HepG2 (cell line): ENCODE measurements around the gene RYR2. TPM values are rescaled to one million over a fixed set of nuclear protein-coding genes. Genes with fewer than 3 reads are reported as not detected.

ENCODE experiments used
- ATAC-seq: fragments of 200-7000 bp; cut with Tn5 transposase; 3 replicates; pipeline ENCODE4 v1.9.1; 2020; ENCODE audit warnings: mild to moderate bottlenecking, moderate library complexity
- BruUV-seq: library from RNA; stranded (reverse); fragments of 400-500 nt; replicated peaks from 2 replicates; lab custom pipeline; 2021; lab: Mats Ljungman, UMichigan
- CTCF ChIA-PET: fragments of 300-600 bp; formaldehyde crosslinking; extraction: SDS; loops from one replicate; lab custom pipeline; 2021; ENCODE audit warnings: low total read pairs, inconsistent platforms, low intra/inter-chr PET ratio; lab: Yijun Ruan, JAX
- POLR2A ChIA-PET: fragments of 350-600 bp; sonication (Branson Sonifier 250); formaldehyde crosslinking; loops from one replicate; lab custom pipeline; 2020; ENCODE audit warnings: antibody characterized with exemption, inconsistent platforms; lab: Yijun Ruan, JAX
- DNase-seq: peaks from one replicate; pipeline ENCODE4 v3.0.0-alpha.2; 2015; ENCODE audit warnings: low spot score
- FAIRE-seq: peaks from 3 replicates; lab custom pipeline; 2011; peaks lifted over from hg19 to GRCh38; lab: Jason Lieb, UNC
- H2AFZ ChIP-seq: one replicate; pipeline ENCODE4 v1.6.1; 2011; ENCODE audit warnings: low read length, inconsistent platforms
- H3K27ac ChIP-seq: fragments of 300-600 bp; 3 replicates; pipeline ENCODE4 v1.8.0; 2011; ENCODE audit warnings: mixed run types, mild to moderate bottlenecking, mixed read lengths, low read length, inconsistent platforms; ENCODE audit not compliant: insufficient read depth; ENCODE audit errors: extremely low read length
- H3K27me3 ChIP-seq, 2 experiments: fragments of 200-600 bp in 1 of 2; 2 replicates in 1 of 2; 3 replicates in 1 of 2; pipeline versions ENCODE4 v1.6.0 to v1.8.0; 2011; ENCODE audit warnings: low read length in 2 of 2, mild to moderate bottlenecking in 2 of 2, moderate library complexity in 2 of 2, inconsistent platforms in 1 of 2; ENCODE audit not compliant: insufficient read depth in 2 of 2, control insufficient read depth in 1 of 2
- H3K36me3 ChIP-seq, 2 experiments: fragments of 200-600 bp in 1 of 2; replicated peaks in 1 of 2; 2 replicates in 1 of 2; 3 replicates in 1 of 2; pipeline versions ENCODE4 v1.5.1 to v1.8.0; 2011; ENCODE audit warnings: low read length in 2 of 2, inconsistent platforms in 1 of 2; ENCODE audit not compliant: insufficient read depth in 2 of 2, control insufficient read depth in 1 of 2
- H3K4me1 ChIP-seq: 2 replicates; pipeline ENCODE4 v1.5.1; 2012; ENCODE audit warnings: low read length, inconsistent platforms; ENCODE audit not compliant: insufficient read depth
- H3K4me2 ChIP-seq: 2 replicates; pipeline ENCODE4 v1.6.0; 2011; ENCODE audit warnings: low read depth, low read length, inconsistent platforms
- H3K4me3 ChIP-seq, 3 experiments: fragments of 200-600 bp in 1 of 3; sonication (generic), shearing (Covaris generic) in 1 of 3; replicated peaks in 1 of 3; 2 replicates each; pipeline ENCODE4 v1.5.1; 2011 to 2016; ENCODE audit warnings: low read length in 3 of 3, inconsistent platforms in 2 of 3, low read depth in 2 of 3, mild to moderate bottlenecking in 2 of 3, control low read depth in 1 of 3, mixed read lengths in 1 of 3; ENCODE audit not compliant: insufficient read depth in 1 of 3
- H3K79me2 ChIP-seq: one replicate; pipeline ENCODE4 v1.6.1; 2011; ENCODE audit warnings: low read length, inconsistent platforms; ENCODE audit not compliant: insufficient read depth
- H3K9ac ChIP-seq: 2 replicates; pipeline ENCODE4 v1.6.0; 2011; ENCODE audit warnings: mild to moderate bottlenecking, low read depth, low read length, inconsistent platforms; ENCODE audit not compliant: insufficient read depth
- H3K9me3 ChIP-seq: 2 replicates; pipeline ENCODE4 v1.5.1; 2012; ENCODE audit warnings: mild to moderate bottlenecking, low read length
- H4K20me1 ChIP-seq: 2 replicates; pipeline ENCODE4 v1.6.0; 2011; ENCODE audit warnings: inconsistent platforms, mild to moderate bottlenecking, low read length, moderate library complexity; ENCODE audit not compliant: insufficient read depth
- ARNTL ChIP-seq: sonication (generic); formaldehyde crosslinking; IDR thresholded peaks from 2 replicates; pipeline ENCODE4 v1.4.0; 2020; ENCODE audit warnings: mild to moderate bottlenecking, missing genetic modification reagents
- CC2D1A ChIP-seq: sonication (generic); formaldehyde crosslinking; IDR thresholded peaks from 2 replicates; pipeline ENCODE4 v1.8.1; 2023; ENCODE audit warnings: mild to moderate bottlenecking, missing genetic modification reagents
- FOXO1 ChIP-seq: sonication (generic); formaldehyde crosslinking; IDR thresholded peaks from 2 replicates; pipeline ENCODE4 v1.4.0; 2020; ENCODE audit warnings: missing genetic modification reagents
- FOXP1 ChIP-seq, 2 experiments: fragments of 450-650 bp in 1 of 2; IDR thresholded peaks; 2 replicates each; pipeline ENCODE4 v1.6.1; 2017 to 2018; ENCODE audit warnings: antibody characterized with exemption in 1 of 2
- GTF3A ChIP-seq: sonication (generic); formaldehyde crosslinking; conservative IDR thresholded peaks from 2 replicates; pipeline ENCODE4 v1.4.0; 2020; ENCODE audit warnings: mild to moderate bottlenecking, missing genetic modification reagents
- GZF1 ChIP-seq: sonication (generic); formaldehyde crosslinking; IDR thresholded peaks from 2 replicates; pipeline ENCODE4 v1.5.1; 2020; ENCODE audit warnings: mild to moderate bottlenecking, missing genetic modification reagents
- IRF2 ChIP-seq: IDR thresholded peaks from 2 replicates; pipeline ENCODE4 v1.6.1; 2018; ENCODE audit warnings: missing genetic modification reagents, missing compliant biosample characterization
- JUN ChIP-seq: sonication (generic); formaldehyde crosslinking; IDR thresholded peaks from 2 replicates; pipeline ENCODE4 v1.4.0; 2020; ENCODE audit warnings: mild to moderate bottlenecking, missing genetic modification reagents
- KAT2B ChIP-seq: fragments of 150-350 bp; IDR thresholded peaks from 2 replicates; pipeline ENCODE4 v1.6.1; 2014; ENCODE audit warnings: low read depth, low read length, borderline replicate concordance
- SRSF1 ChIP-seq: fragments of 200-400 bp; formaldehyde crosslinking; optimal IDR thresholded peaks from 2 replicates; pipeline ENCODE3; 2017; ENCODE audit warnings: mild to moderate bottlenecking, low read depth, low read length, moderate library complexity
- STAG1 ChIP-seq: sonication (generic); formaldehyde crosslinking; IDR thresholded peaks from 2 replicates; pipeline ENCODE4 v1.4.0; 2020; ENCODE audit warnings: missing genetic modification reagents
- ZFP41 ChIP-seq: sonication (generic); formaldehyde crosslinking; IDR thresholded peaks from 2 replicates; pipeline ENCODE4 v1.4.0; 2020; ENCODE audit warnings: mild to moderate bottlenecking, missing genetic modification reagents, borderline replicate concordance
- ZNF138 ChIP-seq: sonication (generic); formaldehyde crosslinking; IDR thresholded peaks from 2 replicates; pipeline ENCODE4 v1.5.0; 2020; ENCODE audit warnings: mild to moderate bottlenecking, low read depth, missing genetic modification reagents
- ZNF3 ChIP-seq: IDR thresholded peaks from 2 replicates; pipeline ENCODE4 v1.7.0; 2017; ENCODE audit warnings: inconsistent platforms
- ZNF383 ChIP-seq: sonication (generic); formaldehyde crosslinking; IDR thresholded peaks from 2 replicates; pipeline ENCODE4 v1.4.0; 2020; ENCODE audit warnings: missing genetic modification reagents, mild to moderate bottlenecking, borderline replicate concordance
- ZNF558 ChIP-seq: sonication (generic); formaldehyde crosslinking; IDR thresholded peaks from 2 replicates; pipeline ENCODE4 v1.9.0; 2022; ENCODE audit warnings: mild to moderate bottlenecking, missing genetic modification reagents, borderline replicate concordance
- ZNF7 ChIP-seq: IDR thresholded peaks from 2 replicates; pipeline ENCODE4 v1.6.1; 2016; ENCODE audit warnings: missing biosample characterization, missing genetic modification reagents
- ZNF83 ChIP-seq: sonication (generic); formaldehyde crosslinking; IDR thresholded peaks from 2 replicates; pipeline ENCODE4 v1.4.0; 2020; ENCODE audit warnings: missing genetic modification reagents, mild to moderate bottlenecking, borderline replicate concordance
- ZSCAN12 ChIP-seq: sonication (generic); formaldehyde crosslinking; IDR thresholded peaks from 2 replicates; pipeline ENCODE4 v1.9.0; 2021; ENCODE audit warnings: mild to moderate bottlenecking, missing genetic modification reagents
- ZSCAN29 ChIP-seq: sonication (generic); formaldehyde crosslinking; conservative IDR thresholded peaks from 2 replicates; pipeline ENCODE4 v1.4.0; 2020; ENCODE audit warnings: mild to moderate bottlenecking, missing genetic modification reagents
- WGBS: methylation state at CpG from one replicate; pipeline ENCODE4 v1.1.6; 2017; ENCODE audit warnings: low lambda C conversion rate; 5-methylcytosine and 5-hydroxymethylcytosine counted together
- in situ Hi-C: cut with HindIII; loops from 2 replicates; pipeline ENCODE4 v1.10.0; 2017; ENCODE audit warnings: low pct_unique_long_range_greater_than_20kb; ENCODE audit not compliant: extremely low pct_ligation_motif_present
- intact Hi-C: fragments of 100-400 bp; cut with micrococcal nuclease; formaldehyde crosslinking; loops from one replicate; pipeline ENCODE4 v1.10.0; 2022; ENCODE audit not compliant: unreplicated experiment
- polyA plus RNA-seq, 8 experiments: library from polyadenylated mRNA; depleted of rRNA in 3 of 8; stranded (reverse) in 7 of 8; unstranded in 1 of 8; fragments of >200 nt; fragmentation: Illumina TruSeq in 4 of 8; extraction: Trizol in 4 of 8; gene quantifications; 2 replicates each; pipeline versions ENCODE4 v1.2.1 to v1.2.3, GENCODE V29; 2011 to 2016; ENCODE audit warnings: low read depth in 4 of 8, missing spikeins in 1 of 8, mixed read lengths in 1 of 8; ENCODE audit not compliant: insufficient read depth in 1 of 8
- total RNA-seq, 5 experiments: library from RNA; depleted of rRNA; stranded (reverse); fragments of >200 nt; fragmentation: Illumina TruSeq; extraction: Trizol; gene quantifications; 2 replicates each; pipeline ENCODE4 v1.2.3, GENCODE V29; 2016; ENCODE audit warnings: low read depth in 1 of 5
- TF ChIP-seq, protein P1 (sequence below): fragments of 450-650 bp; IDR thresholded peaks from 2 replicates; pipeline ENCODE4 v1.6.1; 2017; ENCODE audit warnings: mild to moderate bottlenecking
- TF ChIP-seq, protein P2 (sequence below): IDR thresholded peaks from 2 replicates; pipeline ENCODE4 v1.6.1; 2012; ENCODE audit warnings: inconsistent platforms

The RYR2 gene
- total and polyA plus RNA-seq, 2 of the 13 experiments (the other 11 are each of a cell fraction or from before 2014, with no cell fraction given) = not detected

DNA sequence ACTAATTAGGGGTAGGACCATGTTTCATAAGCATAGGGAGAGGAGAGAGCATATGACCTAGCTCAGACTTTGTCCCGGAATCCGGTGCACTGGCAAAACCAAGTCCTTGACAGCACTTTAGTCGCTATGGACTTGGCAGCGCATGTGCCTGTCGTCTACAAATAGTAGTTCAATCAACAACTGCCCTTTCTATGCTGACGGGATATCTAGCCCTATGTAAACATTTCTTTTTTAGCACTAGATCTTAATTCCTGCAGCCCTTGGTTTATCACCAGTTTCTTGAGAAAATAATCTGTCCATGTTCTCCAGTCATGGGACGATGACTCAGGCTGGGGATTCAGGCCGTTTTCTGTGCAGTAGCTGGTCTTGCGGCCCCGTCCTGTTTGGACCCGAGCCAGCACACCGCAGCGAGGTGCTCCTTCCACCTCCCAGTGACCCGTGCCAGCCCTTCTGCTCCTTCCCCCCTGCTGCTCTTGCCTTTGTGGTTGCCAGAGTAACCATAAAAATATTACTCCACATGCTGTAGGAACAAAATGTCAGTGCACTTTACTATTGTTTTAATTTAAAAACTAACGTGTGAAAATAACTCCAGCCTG, 29.1 kb upstream of the RYR2 start (continued):
- TF ChIP-seq CC2D1A (CRISPR knock-in tag) (no peak), ZNF383 (CRISPR knock-in tag) (no peak), ZNF7 (CRISPR knock-in tag) (peak; percentile 80), GZF1 (CRISPR knock-in tag) (no peak), ARNTL (CRISPR knock-in tag) (no peak), ZSCAN29 (CRISPR knock-in tag) (no peak)

DNA sequence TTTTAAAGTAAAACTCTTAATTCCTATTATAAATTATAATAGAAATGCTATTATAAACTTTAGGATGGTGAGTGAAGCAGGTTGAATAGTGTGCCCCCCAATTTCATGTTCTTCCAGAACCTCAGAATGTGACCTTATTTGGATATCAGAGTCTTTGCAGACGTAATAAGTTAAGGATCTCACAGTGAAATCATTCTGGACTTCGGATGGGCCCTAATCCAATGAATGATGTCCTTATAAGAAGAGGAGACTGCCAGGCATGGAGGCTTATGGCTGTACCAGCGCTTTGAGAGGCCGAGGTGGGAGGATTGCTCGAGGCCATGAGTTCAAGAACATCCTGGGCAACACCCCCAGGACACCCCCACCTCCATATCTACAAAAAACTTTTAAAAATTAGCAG, 28.4 kb upstream of the RYR2 start:
- H4K20me1 ChIP-seq = no peaks in the 10 kb centered on the region
- no peak overlapping the region for H3K9ac ChIP-seq
- no peak overlapping the region for H2AFZ ChIP-seq
- no peaks in the 10 kb centered on the region for H3K36me3 ChIP-seq
- H3K9me3 ChIP-seq = no peaks in the 10 kb centered on the region
- no TSS peak for BruUV-seq
- FAIRE-seq (no peak), DNase-seq (no peak), ATAC-seq (no peak)
- H3K4me3 ChIP-seq = no peak overlapping the region
- intact Hi-C loops (no loop called here), in situ Hi-C loops (no loop called here)
- peaks cover 8% of the 10 kb centered on the region; the same call in 1 of the 2 replicates for H3K4me1 ChIP-seq
- ChIA-PET CTCF (no interaction called here), POLR2A (no interaction called here)
- no peak overlapping the region for H3K4me2 ChIP-seq
- H3K27me3 ChIP-seq = 0 out of 5 replicates have a peak, but pooled peaks cover 0 to 3% of the 10 kb centered on the region in 2 experiments
- H3K79me2 ChIP-seq = no peaks in the 10 kb centered on the region
- 33% methylated on average over 5 of the region's 5 CpGs for WGBS
- H3K27ac ChIP-seq = no peak overlapping the region
- TF ChIP-seq SRSF1 (no peak), GTF3A (CRISPR knock-in tag) (no peak), ZFP41 (CRISPR knock-in tag) (no peak), KAT2B (no peak), ZSCAN12 (no peak), ZNF138 (CRISPR knock-in tag) (no peak), FOXP1 (IDR thresholded peaks at IDR 0.05) (no peak), FOXP1 (CRISPR knock-in tag; IDR thresholded peaks at IDR 0.05) (no peak), ZNF83 (CRISPR knock-in tag) (no peak), ZNF3 (CRISPR knock-in tag) (no peak), IRF2 (CRISPR knock-in tag) (no peak), ZNF558 (no peak), STAG1 (no peak), FOXO1 (CRISPR knock-in tag) (no peak), JUN (no peak)
- TF ChIP-seq, protein P1, sequence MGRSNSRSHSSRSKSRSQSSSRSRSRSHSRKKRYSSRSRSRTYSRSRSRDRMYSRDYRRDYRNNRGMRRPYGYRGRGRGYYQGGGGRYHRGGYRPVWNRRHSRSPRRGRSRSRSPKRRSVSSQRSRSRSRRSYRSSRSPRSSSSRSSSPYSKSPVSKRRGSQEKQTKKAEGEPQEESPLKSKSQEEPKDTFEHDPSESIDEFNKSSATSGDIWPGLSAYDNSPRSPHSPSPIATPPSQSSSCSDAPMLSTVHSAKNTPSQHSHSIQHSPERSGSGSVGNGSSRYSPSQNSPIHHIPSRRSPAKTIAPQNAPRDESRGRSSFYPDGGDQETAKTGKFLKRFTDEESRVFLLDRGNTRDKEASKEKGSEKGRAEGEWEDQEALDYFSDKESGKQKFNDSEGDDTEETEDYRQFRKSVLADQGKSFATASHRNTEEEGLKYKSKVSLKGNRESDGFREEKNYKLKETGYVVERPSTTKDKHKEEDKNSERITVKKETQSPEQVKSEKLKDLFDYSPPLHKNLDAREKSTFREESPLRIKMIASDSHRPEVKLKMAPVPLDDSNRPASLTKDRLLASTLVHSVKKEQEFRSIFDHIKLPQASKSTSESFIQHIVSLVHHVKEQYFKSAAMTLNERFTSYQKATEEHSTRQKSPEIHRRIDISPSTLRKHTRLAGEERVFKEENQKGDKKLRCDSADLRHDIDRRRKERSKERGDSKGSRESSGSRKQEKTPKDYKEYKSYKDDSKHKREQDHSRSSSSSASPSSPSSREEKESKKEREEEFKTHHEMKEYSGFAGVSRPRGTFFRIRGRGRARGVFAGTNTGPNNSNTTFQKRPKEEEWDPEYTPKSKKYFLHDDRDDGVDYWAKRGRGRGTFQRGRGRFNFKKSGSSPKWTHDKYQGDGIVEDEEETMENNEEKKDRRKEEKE = no peak
- TF ChIP-seq, protein P2, sequence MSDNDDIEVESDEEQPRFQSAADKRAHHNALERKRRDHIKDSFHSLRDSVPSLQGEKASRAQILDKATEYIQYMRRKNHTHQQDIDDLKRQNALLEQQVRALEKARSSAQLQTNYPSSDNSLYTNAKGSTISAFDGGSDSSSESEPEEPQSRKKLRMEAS = no peak
